Measurements from ENCODE around the gene POLR3E. TPM values are rescaled to one million over a fixed set of nuclear protein-coding genes. Genes with fewer than 3 reads are reported as not detected.

The POLR3E gene
- total RNA-seq, 4 donors from 2014 or later = 48.1 to 102 (median 67.0) TPM

DNA sequence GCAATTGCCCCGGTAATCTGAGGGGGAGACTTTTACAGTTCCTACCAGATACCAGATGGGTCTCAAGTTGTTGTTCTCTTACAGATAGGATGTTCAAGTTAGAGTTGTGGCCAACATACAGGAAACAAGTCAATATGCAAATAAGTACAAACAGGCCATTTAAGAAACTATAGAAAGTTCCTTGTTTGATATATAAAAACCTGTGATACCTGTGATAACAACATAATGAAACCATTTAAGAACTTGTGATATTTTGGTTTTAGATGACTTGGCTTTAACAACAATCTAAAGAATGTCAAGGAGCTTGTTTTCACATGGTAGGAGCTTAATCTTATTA lies 60.4 kb downstream of the POLR3E start:
- H3K27ac ChIP-seq = peak overlapping the region in 2 of 4 donors; percentile 53 to 63
- H3K9me3 ChIP-seq = no peaks in the 10 kb centered on the region
- H3K27me3 ChIP-seq = no peaks in the 10 kb centered on the region
- H3K4me1 ChIP-seq = peaks cover 0 to 19% (median 2%) of the 10 kb centered on the region in 4 donors
- TF ChIP-seq POLR2A (IDR thresholded peaks at IDR 0.05) (no peak), EP300 (IDR thresholded peaks at IDR 0.05) (no peak)
- TF ChIP-seq, protein P1, sequence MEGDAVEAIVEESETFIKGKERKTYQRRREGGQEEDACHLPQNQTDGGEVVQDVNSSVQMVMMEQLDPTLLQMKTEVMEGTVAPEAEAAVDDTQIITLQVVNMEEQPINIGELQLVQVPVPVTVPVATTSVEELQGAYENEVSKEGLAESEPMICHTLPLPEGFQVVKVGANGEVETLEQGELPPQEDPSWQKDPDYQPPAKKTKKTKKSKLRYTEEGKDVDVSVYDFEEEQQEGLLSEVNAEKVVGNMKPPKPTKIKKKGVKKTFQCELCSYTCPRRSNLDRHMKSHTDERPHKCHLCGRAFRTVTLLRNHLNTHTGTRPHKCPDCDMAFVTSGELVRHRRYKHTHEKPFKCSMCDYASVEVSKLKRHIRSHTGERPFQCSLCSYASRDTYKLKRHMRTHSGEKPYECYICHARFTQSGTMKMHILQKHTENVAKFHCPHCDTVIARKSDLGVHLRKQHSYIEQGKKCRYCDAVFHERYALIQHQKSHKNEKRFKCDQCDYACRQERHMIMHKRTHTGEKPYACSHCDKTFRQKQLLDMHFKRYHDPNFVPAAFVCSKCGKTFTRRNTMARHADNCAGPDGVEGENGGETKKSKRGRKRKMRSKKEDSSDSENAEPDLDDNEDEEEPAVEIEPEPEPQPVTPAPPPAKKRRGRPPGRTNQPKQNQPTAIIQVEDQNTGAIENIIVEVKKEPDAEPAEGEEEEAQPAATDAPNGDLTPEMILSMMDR (IDR thresholded peaks at IDR 0.05) = no peak
- WGBS, 2 donors = 20 to 26% methylated on average over 1 of the region's 1 CpG
- DNase-seq (ENCODE audit: low spot score in 2 of 2) = no peak
- no peaks in the 10 kb centered on the region for H3K36me3 ChIP-seq
- H3K4me3 ChIP-seq = no peak overlapping the region

DNA sequence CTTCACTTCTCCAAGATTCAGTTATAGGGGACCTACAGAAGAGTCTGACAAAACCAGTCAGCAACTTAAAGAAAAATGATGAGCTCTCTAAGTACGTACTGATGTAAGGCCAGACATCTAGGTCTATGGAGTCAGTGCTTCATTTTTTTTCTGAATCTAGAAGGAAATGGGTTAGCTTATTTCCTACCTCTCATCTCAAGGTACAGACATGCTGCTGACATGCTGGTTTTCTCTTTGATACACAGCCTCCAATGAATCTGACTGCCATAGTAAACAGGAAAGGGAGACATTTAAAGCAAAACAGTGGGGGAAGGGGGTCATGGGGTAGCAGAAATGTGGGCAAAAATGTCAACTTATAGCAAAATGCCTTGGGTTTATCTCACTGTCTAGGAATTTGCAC lies 60.8 kb downstream of the POLR3E start:
- H3K27ac ChIP-seq = peak overlapping the region in 2 of 4 donors; percentile 53 to 63
- no peaks in the 10 kb centered on the region for H3K27me3 ChIP-seq
- WGBS, 2 donors = 68 to 83% methylated on average over 1 of the region's 1 CpG

DNA sequence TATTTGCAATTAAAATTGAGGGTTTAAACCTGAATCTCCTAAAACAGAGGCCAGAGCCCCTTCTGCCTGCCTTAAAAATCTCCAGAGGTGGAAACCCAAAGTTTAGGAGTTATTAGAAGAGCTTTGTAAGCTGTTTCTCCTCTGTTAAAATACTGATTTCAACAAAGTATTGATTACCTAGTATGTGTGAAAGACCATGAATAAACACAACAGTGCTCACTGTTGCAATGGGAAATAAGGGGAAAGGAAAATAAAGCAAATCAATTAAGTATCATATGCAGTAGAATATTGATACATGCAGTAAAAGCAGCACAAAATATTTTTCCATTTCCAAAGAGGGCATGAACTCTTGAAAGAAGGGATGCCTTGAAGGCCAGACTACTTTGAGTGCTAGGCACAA lies 62.5 kb downstream of the POLR3E start:
- no peak overlapping the region for H3K27ac ChIP-seq
- TF ChIP-seq, protein P1 (IDR thresholded peaks at IDR 0.05) = no peak
- TF ChIP-seq POLR2A (IDR thresholded peaks at IDR 0.05) = no peak
- no peak for TF ChIP-seq EP300 (IDR thresholded peaks at IDR 0.05)
- H3K9me3 ChIP-seq = no peaks in the 10 kb centered on the region
- peaks cover 0 to 6% (median 2%) of the 10 kb centered on the region in 4 donors for H3K4me1 ChIP-seq
- H3K4me3 ChIP-seq = no peak overlapping the region
- DNase-seq (ENCODE audit: low spot score in 2 of 2) = no peak
- no peaks in the 10 kb centered on the region for H3K27me3 ChIP-seq
- peaks cover 0 to 20% (median 13%) of the 10 kb centered on the region in 3 donors for H3K36me3 ChIP-seq

More for the DNA sequence above, 60.8 kb downstream of the POLR3E start:
- DNase-seq (ENCODE audit: low spot score in 2 of 2) = no peak
- H3K4me3 ChIP-seq = no peak overlapping the region
- TF ChIP-seq, protein P1 (IDR thresholded peaks at IDR 0.05) = no peak
- TF ChIP-seq EP300 (IDR thresholded peaks at IDR 0.05) (no peak), POLR2A (IDR thresholded peaks at IDR 0.05) (no peak)
- H3K4me1 ChIP-seq = peaks cover 0 to 18% (median 2%) of the 10 kb centered on the region in 4 donors
- peaks cover 0 to 3% (median 0%) of the 10 kb centered on the region in 3 donors for H3K36me3 ChIP-seq
- no peaks in the 10 kb centered on the region for H3K9me3 ChIP-seq

DNA sequence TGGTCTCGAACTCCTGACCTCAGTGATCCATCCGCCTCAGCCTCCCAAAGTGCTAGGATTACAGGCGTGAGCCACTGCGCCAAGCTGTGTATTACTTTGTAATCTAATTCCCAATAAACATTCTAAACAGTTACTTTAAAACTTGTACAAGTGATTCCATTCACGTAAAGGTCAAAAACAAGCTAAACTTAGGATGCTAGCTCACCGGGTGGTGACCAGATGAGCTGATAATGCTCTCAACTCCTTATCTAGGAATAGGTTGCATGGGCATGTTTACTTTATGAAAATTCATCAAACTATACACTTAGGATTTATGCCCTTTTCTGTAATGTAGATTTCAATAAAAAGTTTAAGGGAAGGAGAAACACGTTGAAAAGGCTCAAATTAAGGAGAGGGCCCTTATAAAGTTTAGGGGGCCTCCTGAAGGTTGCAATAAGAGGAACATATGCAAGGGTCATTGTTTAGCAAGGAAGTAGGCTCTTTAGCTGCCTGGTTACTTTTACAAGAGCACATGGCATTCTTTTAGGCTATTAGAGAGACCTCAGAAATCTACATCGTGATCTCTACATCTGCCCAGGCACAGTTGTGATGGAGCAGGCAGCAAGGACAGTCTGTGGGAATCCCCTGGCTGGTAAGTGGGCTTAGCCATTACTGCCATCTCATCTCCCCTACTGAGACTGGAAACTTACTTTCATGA lies 63.9 kb downstream of the POLR3E start:
- no peak overlapping the region for H3K4me3 ChIP-seq
- 86 to 88% methylated on average over 8 of the region's 8 CpGs for WGBS, 2 donors
- TF ChIP-seq POLR2A (IDR thresholded peaks at IDR 0.05) (no peak), EP300 (IDR thresholded peaks at IDR 0.05) (no peak)
- TF ChIP-seq, protein P1 (IDR thresholded peaks at IDR 0.05) = no peak
- H3K9me3 ChIP-seq = no peaks in the 10 kb centered on the region
- no peak for DNase-seq (ENCODE audit: low spot score in 2 of 2)
- no peaks in the 10 kb centered on the region for H3K27me3 ChIP-seq
- H3K4me1 ChIP-seq = peaks cover 0 to 6% (median 2%) of the 10 kb centered on the region in 4 donors
- H3K27ac ChIP-seq = no peak overlapping the region
- peaks cover 0 to 22% (median 17%) of the 10 kb centered on the region in 3 donors for H3K36me3 ChIP-seq

DNA sequence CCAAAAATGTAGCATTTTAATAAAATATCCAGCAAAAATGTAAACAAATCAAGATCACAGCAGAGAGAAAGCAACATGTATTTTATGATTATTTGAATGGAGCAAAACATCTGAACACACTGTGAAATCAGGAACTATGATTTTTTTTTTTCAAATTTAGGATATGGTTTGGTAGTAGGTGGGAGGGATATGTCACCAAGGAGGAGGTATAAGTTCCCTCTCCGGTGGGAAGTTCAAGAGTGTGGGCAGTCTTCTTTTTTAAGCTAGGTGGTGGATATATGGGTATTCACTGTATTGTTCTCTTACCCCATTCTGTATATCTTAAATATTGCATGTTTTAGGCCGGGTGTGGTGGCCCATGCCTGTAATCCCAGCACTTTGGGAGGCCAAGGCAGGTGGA lies 67.0 kb downstream of the POLR3E start:
- Histone ChIP-seq H3K36me3 (peaks cover 0 to 22% (median 17%) of the 10 kb centered on the region in 3 donors), H3K4me3 (no peak overlapping the region), H3K27ac (no peak overlapping the region), H3K4me1 (peaks cover 0 to 3% (median 0%) of the 10 kb centered on the region in 4 donors), H3K9me3 (no peaks in the 10 kb centered on the region), H3K27me3 (no peaks in the 10 kb centered on the region)
- TF ChIP-seq POLR2A (IDR thresholded peaks at IDR 0.05) (no peak), EP300 (IDR thresholded peaks at IDR 0.05) (no peak)
- TF ChIP-seq, protein P1 (IDR thresholded peaks at IDR 0.05) = no peak
- WGBS, 2 donors = 82 to 92% methylated on average over 2 of the region's 2 CpGs
- DNase-seq (ENCODE audit: low spot score in 2 of 2) = no peak

All from tibial nerve (tissue), 4 donors.